Measurements from ENCODE around the gene CMTM6.
"Not testable (repeated sequence)": the region's sequence is repeated elsewhere in the genome, so short reads cannot be mapped to it uniquely, and the experiment has no call there.

CMTM6 gene

DNA sequence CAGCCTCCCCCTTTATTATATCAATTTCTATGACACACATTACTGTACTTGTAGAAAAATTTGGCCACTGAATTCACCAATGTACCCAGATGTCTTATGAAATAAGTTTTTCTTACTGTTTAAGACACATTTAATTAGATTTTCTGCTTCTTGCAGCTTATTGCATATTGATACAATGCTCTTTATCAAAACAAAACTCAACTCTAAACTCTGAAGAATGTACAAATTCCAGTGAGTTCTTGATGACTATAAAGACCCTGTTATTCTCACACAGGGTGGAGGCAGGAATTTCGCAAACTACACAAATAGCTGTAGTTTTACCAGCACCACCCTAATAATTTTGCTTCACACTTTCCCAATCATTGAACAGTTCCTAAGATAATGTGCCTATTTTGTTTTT lies 22.0 kb downstream of the CMTM6 start:
- Histone ChIP-seq H3F3A (ENCODE audit: control insufficient read depth, insufficient read depth) (peaks cover 14% of the 10 kb centered on the region), H3K79me2 (ENCODE audit: control insufficient read depth, low read length) (no peaks in the 10 kb centered on the region), H3K9me3 (ENCODE audit: control insufficient read depth, insufficient read depth, low read length) (no peaks in the 10 kb centered on the region), H3K36me3 (ENCODE audit: control insufficient read depth, low read length) (peaks cover 51% of the 10 kb centered on the region), H3K4me2 (ENCODE audit: low read length) (no peak overlapping the region), H3K27ac (ENCODE audit: low read depth, low read length) (no peak overlapping the region), H4K20me1 (ENCODE audit: control insufficient read depth, insufficient read depth, low read depth, low read length) (no peaks in the 10 kb centered on the region), H3K4me3 (ENCODE audit: low read length) (no peak overlapping the region), H3K27me3 (ENCODE audit: control insufficient read depth, low read length) (no peaks in the 10 kb centered on the region), H3K9me2 (replicated peaks; ENCODE audit: control insufficient read depth, low read length) (no peaks in the 10 kb centered on the region), H3K4me1 (ENCODE audit: control insufficient read depth, low read length) (peaks cover 32% of the 10 kb centered on the region)
- TF ChIP-seq, protein P1, sequence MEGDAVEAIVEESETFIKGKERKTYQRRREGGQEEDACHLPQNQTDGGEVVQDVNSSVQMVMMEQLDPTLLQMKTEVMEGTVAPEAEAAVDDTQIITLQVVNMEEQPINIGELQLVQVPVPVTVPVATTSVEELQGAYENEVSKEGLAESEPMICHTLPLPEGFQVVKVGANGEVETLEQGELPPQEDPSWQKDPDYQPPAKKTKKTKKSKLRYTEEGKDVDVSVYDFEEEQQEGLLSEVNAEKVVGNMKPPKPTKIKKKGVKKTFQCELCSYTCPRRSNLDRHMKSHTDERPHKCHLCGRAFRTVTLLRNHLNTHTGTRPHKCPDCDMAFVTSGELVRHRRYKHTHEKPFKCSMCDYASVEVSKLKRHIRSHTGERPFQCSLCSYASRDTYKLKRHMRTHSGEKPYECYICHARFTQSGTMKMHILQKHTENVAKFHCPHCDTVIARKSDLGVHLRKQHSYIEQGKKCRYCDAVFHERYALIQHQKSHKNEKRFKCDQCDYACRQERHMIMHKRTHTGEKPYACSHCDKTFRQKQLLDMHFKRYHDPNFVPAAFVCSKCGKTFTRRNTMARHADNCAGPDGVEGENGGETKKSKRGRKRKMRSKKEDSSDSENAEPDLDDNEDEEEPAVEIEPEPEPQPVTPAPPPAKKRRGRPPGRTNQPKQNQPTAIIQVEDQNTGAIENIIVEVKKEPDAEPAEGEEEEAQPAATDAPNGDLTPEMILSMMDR (IDR thresholded peaks at IDR 0.05; ENCODE audit: low read depth, low read length, poor library complexity, severe bottlenecking): no peak
- TF ChIP-seq EZH2phosphoT487 (IDR thresholded peaks at IDR 0.05; ENCODE audit: borderline replicate concordance, low read length): no peak

DNA sequence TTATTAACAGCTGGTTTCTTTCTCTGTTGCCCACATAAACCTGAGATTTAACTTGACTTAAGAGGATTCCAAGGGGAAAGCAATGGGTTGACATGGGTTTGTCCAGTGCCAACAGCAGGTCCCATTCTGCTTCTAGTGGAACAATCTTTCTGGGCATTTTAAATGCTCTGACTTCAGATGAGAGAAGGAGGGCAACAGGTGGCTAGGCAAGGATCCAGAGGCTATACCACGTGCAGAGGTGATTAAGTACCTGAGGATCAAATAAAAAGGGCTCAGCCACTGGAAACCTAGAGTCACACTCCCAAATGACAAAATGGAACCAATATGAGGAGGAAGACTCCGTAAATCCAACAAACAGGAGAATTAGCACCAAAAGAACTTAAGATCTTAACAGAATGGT lies 28.5 kb downstream of the CMTM6 start:
- Histone ChIP-seq H3K9me3 (ENCODE audit: control insufficient read depth, insufficient read depth, low read length) (no peaks in the 10 kb centered on the region), H3K27ac (ENCODE audit: low read depth, low read length) (no peak overlapping the region), H3K27me3 (ENCODE audit: control insufficient read depth, low read length) (no peaks in the 10 kb centered on the region), H3K4me1 (ENCODE audit: control insufficient read depth, low read length) (peaks cover 29% of the 10 kb centered on the region), H3K4me2 (ENCODE audit: low read length) (no peak overlapping the region), H3K9me2 (replicated peaks; ENCODE audit: control insufficient read depth, low read length) (no peaks in the 10 kb centered on the region), H3K36me3 (ENCODE audit: control insufficient read depth, low read length) (peaks cover 13% of the 10 kb centered on the region), H4K20me1 (ENCODE audit: control insufficient read depth, insufficient read depth, low read depth, low read length) (no peaks in the 10 kb centered on the region), H3K79me2 (ENCODE audit: control insufficient read depth, low read length) (no peaks in the 10 kb centered on the region), H3K4me3 (ENCODE audit: low read length) (no peak overlapping the region), H3F3A (ENCODE audit: control insufficient read depth, insufficient read depth) (no peaks in the 10 kb centered on the region; the same call in 1 of the 2 replicates)
- TF ChIP-seq, protein P1 (IDR thresholded peaks at IDR 0.05; ENCODE audit: low read depth, low read length, poor library complexity, severe bottlenecking): no peak
- no peak for TF ChIP-seq EZH2phosphoT487 (IDR thresholded peaks at IDR 0.05; ENCODE audit: borderline replicate concordance, low read length)

DNA sequence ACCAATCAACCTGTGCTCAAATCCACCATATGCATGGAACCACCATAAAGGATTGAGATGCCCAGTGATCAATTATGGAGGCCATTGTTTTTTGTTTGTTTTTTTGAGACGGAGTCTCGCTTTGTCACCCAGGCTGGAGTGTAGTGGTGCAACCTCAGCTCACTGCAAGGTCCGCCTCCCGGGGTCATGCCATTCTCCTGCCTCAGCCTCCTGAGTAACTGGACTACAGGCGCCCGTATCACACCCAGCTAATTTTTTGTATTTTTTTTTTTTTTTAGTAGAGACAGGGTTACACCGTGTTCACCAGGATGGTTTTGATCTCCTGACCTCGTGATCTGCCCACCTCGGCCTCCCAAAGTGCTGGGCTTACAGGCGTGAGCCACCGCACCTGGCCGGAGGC lies 30.5 kb downstream of the CMTM6 start:
- peaks cover 36% of the 10 kb centered on the region for H3K4me1 ChIP-seq (ENCODE audit: control insufficient read depth, low read length)
- H3K9me2 ChIP-seq (replicated peaks; ENCODE audit: control insufficient read depth, low read length); H3K9me3 ChIP-seq (ENCODE audit: control insufficient read depth, insufficient read depth, low read length); H3K27me3 ChIP-seq (ENCODE audit: control insufficient read depth, low read length); H3F3A ChIP-seq (ENCODE audit: control insufficient read depth, insufficient read depth); H3K4me2 ChIP-seq (ENCODE audit: low read length); H4K20me1 ChIP-seq (ENCODE audit: control insufficient read depth, insufficient read depth, low read depth, low read length); H3K27ac ChIP-seq (ENCODE audit: low read depth, low read length); H3K36me3 ChIP-seq (ENCODE audit: control insufficient read depth, low read length); H3K79me2 ChIP-seq (ENCODE audit: control insufficient read depth, low read length); H3K4me3 ChIP-seq (ENCODE audit: low read length): not testable (repeated sequence)

DNA sequence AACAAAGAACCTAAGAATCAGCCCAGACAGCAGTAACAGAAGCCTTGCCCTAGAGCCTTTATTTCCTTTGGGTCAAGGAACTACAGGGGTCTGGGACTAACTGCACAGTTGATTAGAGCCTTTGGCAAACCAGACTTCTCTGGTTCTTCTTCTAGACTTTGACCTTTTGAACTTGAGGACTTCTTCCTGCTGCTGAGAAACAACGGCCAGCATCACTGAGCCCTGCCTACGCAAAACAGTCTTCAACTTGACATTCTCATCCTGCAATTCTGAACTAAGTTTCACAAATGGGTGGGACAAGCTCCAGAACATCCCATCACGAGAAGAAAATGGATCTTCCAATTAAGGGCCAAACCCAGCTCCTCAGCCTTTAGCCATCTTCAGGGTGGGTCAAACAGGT lies 31.4 kb downstream of the CMTM6 start:
- Histone ChIP-seq H3F3A (ENCODE audit: control insufficient read depth, insufficient read depth) (no peaks in the 10 kb centered on the region), H3K4me1 (ENCODE audit: control insufficient read depth, low read length) (peaks cover 35% of the 10 kb centered on the region), H3K9me3 (ENCODE audit: control insufficient read depth, insufficient read depth, low read length) (no peaks in the 10 kb centered on the region), H3K9me2 (replicated peaks; ENCODE audit: control insufficient read depth, low read length) (no peaks in the 10 kb centered on the region), H3K27me3 (ENCODE audit: control insufficient read depth, low read length) (no peaks in the 10 kb centered on the region), H3K4me3 (ENCODE audit: low read length) (no peak overlapping the region), H4K20me1 (ENCODE audit: control insufficient read depth, insufficient read depth, low read depth, low read length) (no peaks in the 10 kb centered on the region), H3K79me2 (ENCODE audit: control insufficient read depth, low read length) (no peaks in the 10 kb centered on the region), H3K36me3 (ENCODE audit: control insufficient read depth, low read length) (peaks cover 6% of the 10 kb centered on the region), H3K27ac (ENCODE audit: low read depth, low read length) (no peak overlapping the region), H3K4me2 (ENCODE audit: low read length) (no peak overlapping the region)
- no peak for TF ChIP-seq EZH2phosphoT487 (IDR thresholded peaks at IDR 0.05; ENCODE audit: borderline replicate concordance, low read length)
- TF ChIP-seq, protein P1 (IDR thresholded peaks at IDR 0.05; ENCODE audit: low read depth, low read length, poor library complexity, severe bottlenecking): no peak

Measured in DOHH2 (cell line).